Measurements from ENCODE around the gene NT5E.

The NT5E gene

DNA sequence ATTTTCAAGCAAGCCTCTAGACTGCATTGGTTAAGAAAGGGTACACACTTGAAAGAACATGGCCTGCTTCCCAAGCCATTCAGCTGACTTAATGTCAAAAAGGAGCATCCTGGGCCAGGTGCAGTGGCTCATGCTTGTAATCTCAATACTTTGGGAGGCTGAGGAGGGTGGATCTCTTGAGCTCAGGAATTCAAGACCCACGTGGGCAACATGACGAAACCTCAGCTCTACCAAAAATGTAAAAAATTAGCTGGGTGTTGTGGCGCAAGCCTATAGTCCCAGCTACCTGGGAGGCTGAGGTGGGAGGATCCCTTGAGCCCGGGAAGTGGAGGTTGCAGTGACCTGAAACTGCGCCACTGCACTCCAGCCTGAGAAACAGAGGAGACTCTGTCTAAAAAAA, 26.9 kb upstream of the NT5E start:
- no peak for DNase-seq

DNA sequence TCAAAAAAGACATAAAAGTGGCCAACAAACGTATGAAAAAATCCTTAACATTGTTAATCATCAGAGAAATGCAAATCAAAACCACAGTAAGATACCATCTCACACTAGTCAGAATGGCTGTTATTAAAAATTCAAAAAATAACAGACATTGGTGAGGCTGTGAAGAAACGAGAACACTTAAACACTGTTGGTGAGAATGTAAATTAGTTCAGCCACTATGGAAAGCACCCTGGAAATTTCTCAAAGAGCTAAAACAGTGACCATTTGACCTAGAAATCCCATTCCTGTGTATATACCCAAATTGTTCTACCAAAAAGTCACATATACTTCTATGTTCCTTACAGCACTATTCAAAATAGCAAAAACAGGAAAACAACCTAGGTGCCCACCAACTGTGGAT, 24.9 kb upstream of the NT5E start:
- DNase-seq = no peak

DNA sequence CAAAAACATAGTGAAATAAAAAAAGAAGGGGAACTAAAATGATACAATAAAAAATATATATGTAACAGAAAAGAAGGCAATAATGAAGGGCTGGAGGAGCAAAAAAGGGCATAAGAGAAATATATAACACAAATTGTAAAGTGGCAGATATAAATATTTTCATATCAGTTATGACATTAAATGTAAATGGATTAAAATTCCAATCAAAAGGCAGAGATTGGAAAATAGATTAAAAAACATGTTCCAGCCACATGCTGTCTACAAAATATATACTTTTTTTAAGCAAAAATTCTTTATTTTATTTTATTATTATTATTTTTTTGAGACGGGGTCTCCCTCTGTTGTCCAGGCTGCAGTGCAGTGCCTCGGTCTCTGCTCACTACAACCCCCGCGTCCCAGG, 23.9 kb upstream of the NT5E start:
- no peak for DNase-seq

DNA sequence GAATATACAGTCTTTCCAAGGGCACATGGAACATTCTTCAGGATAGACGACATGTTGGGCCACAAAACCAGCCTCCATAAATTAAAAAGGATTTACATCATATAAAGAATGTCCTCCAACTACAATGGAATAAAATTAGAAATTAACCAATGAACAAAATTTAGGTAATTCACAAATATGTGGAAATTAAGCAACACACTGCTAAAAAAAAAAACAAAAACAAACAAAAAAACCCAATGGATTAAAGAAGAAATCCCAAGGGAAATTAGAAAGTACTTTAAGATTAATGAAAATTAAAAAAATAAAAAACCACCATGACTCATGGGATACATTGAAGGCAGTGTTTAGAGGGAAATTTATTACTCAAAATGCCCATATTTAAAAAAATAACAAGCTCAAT, 21.4 kb upstream of the NT5E start:
- DNase-seq = no peak

DNA sequence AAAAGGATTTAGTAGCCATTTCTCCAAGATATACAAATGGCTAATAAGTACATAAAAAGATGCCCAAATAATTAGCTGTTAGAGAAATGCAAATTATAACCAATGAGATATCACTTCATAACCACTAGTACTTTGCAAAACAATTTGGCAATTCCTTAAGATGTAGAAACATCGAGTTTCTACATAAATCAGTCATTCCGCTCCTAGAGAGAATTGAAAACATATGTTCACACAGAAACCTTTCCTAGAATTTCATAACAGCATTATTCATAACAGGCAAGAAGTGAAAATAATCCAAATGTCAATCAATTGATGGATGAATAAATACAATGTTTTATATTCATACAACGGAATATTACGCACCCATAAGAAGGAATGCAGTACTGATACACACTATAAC, 20.5 kb upstream of the NT5E start:
- DNase-seq = no peak

DNA sequence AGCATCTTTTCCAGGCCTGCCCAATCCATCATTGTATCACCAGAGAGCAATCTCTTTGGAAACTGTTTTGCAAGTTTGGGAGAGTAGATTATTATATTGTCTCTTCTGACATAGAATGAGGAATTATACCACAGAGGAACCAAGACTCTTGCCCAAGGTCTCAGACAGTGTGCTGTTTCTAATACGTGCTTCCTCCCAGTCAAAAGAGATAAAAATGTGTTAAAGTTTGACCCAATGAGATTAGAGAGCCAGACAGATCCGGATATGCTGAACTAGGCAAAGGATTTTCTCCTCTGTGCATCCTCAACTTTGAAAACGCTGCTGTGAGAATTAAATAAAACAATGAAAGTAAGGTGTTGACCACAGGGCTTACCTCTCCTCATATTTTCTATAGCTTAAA, 18.6 kb upstream of the NT5E start:
- no peak for DNase-seq

DNA sequence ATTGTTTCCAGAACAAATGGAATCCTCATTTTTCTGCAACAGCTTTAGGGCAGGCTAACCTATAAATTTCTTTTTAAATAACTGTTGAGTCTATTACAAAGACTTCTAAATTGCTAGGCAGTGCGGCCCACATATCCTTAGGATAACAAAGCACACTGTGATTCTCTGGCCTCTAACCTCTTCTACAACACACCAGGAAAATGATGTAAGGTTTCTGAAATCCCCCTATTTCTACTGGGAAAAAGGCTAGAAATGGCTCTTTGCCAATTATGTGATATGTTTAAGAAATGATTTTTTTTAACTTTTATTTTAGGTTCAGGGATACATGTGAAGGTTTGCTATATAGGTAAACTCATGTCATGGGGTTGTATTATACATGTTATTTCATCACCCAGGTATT, 17.3 kb upstream of the NT5E start:
- DNase-seq = no peak

DNA sequence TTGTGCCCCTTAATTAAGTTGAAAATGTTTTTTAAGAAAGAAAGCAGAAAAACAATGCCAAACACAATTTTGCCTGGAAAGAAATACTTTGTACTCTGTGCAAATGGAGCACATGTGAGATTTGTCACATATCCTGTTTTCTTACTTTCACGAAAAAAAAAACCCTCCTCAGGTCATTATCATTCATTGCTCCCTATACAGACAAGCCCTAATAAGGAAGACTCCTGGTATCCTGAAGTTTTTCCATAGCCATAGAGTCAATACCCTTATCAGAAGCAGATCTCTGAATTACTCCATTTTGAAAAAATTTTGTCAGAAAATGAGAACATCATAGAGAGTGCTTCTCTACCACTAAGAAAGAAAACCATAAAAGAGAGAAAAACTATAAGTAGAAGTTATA, 14.0 kb upstream of the NT5E start:
- no peak for DNase-seq

DNA sequence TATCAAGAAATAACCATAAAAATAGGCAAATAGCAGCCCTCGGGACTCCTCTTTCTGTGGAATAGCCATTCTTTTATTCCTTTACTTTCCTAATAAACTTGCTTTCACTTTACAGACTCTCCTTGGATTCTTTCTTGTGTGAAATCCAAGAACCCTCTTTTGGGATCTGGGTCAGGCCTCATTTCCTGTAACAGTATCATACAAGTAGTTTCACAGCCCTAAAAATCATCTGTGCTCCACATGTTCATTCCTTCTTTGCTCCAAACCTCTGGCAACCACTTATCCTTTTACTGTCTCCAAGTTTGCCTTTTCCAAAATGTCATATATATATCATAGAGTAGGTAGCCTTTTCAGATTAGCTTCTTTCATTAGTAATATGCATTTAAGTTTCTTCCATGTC, 13.5 kb upstream of the NT5E start:
- DNase-seq = no peak

DNA sequence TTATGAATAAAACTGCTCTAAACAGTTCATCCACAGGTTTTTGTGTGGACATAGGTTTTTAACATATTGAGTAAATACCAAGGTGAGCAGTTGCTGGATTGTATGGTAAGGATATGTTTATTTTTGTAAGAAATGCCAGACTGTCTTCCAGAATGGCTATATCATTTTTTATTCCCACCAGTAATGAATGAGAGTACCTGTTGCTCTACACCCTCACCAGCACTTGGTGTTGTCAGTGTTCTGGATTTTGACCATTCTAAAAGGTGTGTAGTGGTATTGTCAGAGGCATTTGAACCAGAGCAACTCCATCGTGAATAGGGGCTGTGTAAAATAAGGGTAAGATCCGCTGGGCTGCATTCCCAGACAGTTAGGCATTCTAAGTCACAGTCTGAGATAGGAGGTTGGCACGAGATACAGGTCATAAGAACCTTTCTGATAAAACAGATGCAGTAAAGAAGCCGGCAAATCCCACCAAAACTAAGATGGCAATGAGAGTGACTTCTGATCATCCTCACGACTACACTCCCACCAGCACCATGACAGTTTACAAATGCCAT, 12.9 kb upstream of the NT5E start:
- no peak for DNase-seq

DNA sequence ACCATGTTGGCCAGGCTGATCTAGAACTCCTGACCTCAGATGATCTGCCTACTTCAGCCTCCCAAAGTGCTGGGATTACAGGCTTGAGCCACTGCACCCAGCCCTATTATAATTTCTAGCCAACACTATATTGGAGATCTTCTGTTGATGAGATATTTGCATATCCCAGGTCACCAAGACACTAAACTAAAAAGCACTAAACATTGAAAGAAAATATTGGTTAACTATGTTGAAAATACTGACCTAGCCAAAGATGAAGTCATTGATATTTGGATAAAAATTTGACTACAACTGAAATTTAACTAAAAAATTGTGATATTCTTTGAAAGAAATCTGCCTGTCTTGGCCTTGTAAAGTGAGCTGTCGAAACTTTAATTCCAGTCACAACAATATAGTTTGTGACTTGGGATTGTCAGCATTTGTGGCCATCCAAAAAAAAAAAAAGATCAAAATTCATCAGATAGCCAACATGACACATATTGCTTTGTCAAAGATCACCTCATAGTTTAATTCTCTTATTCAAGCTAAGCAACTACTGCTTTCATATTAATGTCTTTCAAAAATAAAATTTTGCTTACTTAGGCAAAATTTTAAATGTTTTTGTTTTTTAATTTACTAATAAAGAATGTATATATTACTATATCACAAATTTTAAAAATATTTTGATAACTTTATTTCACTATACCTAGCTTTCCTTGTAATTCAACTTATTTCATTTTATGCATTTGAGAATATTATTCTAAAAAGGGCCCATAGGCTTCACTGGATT, 6.3 kb upstream of the NT5E start:
- DNase-seq = no peak

DNA sequence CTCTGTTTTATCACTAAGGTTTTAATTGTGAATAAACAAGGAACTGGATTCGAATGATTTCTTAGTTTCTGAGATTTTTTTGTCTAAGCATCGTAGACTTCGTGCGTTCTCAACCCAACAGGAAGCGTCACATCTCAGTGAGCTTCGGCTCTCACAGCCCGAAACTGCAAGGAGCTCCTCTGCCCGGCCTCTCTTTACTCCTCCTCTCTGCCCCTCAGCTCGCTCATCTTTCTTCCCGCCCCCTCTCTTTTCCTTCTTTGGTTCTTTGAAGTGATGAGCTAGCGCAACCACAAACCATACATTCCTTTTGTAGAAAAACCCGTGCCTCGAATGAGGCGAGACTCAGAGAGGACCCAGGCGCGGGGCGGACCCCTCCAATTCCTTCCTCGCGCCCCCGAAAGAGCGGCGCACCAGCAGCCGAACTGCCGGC, 480 bp upstream of the NT5E start:
- DNase-seq = no peak

DNA sequence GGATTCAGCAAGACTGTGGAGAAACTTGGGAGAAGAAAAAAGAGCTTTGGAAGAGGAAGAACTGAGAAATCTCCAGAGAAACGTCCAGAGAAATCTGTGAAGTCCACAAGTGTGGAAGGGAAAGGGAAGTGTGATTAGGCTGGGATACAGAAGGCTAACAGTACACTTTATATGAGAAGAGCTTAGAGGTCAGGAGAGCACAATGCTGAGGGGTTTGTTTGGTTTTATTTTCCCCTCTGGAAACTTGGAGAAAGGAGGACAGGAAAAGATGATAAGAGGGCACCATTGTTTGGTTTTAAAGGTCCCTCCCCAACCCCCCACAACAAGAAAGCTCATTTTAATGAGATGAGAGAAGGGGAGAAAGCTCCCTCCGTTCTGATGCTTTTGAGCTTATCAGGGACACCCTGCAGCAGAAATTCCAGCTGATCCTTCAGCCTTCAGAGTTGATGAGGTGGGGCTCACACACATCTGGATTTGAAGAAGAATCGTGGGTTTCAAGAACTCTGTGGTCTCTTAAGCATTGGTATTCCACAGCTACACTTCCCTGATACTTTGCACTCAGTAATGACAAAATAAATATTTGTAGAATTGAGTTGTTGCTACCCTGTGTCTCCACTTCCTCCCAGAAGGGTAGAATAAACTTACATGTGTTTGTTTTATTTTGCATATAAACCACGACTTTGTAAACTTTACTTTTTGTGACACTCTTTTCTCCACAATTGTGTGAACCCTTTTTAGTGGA, 1.9 kb downstream of the NT5E start:
- DNase-seq = no peak

DNA sequence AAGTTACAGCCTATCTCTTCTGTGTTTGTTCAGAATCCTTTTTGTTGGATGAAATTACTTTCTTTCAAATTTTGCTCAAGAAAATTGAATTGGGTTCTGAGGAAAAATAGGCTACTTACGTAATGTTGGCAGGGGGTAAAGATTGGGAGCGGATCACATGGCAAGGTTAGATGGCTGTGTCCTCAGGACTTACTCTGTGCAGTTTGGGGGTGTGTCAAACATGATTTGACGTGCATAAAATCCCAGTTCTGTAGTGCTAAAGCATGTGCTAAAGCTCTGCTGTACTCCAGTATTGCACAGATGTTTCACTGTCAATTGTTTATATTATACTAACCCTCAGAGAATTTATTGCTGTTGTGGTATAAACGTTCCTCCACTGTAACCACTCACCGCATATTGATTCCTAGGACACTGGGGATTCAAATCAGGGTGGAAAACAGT, 2.6 kb downstream of the NT5E start:
- DNase-seq = no peak

DNA sequence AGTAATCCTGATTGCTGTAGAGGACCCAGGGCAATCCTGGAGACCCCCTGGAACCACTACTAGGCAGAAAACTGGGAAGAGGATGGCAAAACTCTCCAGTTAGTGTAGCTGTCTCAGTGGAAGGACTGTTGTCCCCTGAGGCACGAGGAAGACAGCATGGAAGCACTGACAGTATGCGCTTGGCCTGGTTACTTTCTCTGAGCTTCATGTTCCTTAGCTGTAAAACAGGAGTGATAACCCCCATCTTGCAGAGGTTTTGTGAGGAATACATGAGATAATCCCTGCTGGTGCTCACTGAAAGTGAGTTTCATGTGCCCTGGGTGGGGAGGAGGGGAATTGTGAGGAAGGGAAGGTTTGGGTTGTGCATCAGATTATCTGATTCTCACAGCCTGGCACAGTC, 3.2 kb downstream of the NT5E start:
- no peak for DNase-seq

DNA sequence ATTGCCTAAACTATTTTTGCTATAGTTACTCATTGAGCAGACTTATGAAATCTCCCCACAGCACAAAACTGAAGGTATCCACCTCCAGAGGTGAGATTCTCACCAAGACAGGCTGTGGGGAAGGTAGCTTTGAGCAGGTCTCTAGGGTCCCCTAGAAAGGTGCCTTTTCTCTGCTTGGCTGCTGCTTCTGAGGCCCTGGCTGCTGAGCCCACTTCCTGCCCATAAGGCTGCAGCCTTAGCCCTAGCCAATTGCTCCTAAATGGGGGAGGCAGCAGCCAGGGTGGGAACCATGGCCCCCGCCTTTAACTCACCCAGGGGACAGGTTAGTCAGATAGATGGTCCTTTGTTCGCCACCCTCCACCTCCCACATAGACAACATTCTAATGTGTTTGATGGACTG, 3.6 kb downstream of the NT5E start:
- no peak for DNase-seq

DNA sequence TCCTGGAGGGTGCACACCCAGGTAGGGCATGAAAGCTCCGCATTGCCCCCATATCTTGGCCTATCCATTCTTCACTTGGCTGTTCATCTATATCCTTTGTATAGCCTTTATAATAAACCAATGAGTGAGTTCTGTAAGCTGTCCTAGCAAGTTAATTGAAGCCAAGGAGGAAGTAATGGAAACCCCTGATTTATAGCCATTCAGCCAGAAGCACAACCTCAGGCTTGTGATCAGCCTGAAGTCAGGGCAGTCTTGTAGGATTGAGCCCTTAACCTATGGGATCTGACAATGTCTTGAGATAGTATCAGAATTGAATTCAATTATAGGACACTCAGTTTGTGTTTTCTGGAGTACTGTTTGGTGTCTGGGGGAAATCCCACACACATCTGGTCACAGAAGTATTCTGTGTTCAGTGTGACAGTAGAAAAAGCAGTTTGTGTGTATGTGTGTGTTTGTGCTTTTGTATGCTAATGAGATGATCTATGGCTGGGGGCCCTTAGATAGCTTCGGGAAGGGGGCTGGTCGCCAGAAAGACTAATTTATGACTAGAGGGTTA, 5.7 kb downstream of the NT5E start:
- DNase-seq = no peak

DNA sequence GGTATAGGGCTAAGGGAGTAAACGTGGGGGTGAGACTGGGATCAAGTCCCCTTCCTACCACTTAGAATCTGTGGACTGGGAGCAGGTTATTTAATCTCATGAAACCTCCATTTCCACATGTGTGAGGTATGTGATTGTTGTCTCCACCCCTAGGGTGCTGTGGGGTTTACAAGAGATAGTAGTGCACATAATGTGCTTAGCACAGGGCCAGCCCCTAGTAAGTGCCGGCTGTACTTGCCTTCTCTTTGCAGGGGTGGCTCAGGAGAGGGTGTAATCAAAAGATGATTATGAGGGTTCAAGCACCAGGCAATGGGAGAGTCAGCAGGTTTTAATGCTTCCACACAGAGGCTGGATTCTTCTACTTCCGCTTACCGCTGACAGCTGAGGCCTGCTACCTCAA, 6.9 kb downstream of the NT5E start:
- no peak for DNase-seq

DNA sequence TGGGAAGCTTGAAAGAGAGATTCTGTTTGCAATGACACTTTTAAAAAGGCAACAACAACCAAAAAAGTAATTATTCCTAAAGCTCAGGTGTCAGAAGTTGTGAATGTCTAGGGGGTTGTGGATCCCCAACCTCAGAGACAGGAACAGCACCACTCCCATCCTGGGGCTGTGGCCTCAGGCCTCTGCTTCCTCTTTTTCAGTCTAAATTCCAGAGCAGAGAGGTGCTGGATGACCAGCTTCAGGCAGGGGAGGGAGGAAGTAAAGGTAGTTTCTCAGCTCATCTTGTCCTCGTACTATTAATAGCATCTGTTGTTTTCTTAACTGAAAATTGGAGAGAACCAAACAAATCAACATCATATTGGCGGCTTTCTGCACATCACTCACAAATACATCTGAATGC, 8.3 kb downstream of the NT5E start:
- DNase-seq = no peak

DNA sequence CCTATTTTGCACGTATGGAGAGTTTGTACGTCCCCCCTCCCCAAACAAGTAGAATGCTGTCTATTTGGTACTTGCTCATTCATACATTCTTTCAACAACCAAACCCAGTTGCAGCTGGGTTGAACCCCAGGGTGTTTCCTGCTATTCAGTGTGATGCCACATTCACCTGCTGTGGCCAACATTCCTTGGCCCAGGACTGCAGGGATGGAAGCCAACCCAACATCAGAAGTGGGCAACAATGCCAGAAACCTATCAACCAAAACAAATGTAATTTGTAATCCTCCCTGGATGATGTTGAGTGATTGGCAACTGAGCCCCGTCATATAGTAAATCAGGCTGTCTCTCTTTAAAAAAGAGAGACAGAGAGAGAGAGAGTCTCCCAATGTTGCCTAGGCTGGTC, 8.9 kb downstream of the NT5E start:
- DNase-seq = no peak

DNA sequence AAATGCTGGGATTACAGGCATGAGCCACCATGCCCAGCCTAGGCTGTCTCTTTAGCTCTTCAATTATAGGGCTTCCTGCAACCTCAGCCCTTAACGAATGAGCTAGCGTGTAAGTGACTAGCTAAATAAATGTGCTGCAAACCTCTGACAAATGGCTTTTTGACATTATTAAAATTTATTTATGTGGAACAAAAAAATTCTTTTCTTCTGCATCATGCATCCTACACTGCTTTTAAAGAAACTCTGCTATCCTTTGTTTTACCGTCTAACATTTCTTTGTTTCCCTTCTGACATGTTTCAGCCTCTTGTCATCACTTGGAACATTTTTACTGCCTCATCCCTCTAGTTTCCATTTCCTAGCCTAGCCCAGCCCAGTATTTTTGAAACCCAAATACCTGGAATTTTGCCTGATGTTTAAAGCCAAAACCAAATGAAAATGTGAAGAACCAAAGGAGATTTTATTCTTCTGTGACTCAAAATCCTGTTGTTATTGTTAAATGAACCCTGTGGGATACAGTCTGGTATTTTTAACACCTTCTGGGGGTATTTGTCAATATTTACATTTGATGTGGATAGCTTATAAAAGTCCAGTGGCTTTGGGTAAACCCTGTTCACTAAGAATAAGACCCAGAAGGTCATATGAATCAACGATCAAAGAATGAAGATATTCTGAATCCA, 9.5 kb downstream of the NT5E start:
- no peak for DNase-seq

DNA sequence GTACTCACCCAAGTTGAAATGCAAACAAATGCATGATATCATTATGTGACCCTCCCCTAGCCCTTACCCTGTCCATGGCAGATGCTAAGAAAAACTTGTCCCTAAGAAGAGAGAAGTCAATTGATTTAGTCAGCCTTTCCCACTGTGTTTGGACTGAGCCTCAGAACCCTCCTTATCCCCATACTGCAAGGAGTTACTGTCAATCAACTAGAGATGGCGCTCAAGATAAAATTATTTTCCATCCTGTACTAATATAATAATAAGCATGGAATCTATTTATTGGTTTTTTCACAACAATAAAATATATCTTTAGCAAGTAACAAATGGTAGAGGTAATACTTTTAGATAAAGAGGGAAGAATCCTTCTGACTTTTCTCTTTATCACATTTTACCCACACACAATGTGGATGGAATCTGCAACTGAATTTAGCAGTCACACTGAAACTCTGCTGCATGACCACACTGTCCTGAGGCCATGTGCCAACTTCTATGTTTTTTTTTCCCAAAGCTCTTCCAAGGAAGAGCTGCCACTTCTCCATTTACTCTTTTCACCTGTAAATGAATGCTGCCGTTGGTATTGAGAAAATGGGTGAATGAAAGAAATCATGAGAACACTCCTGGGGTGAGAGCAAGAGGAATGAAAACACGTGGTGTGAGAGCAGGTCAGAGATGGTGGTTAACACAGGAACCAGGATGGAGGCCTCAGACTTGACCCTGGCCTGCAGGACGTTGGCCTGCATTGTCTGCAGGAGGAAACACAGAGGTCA, 10.5 kb downstream of the NT5E start:
- DNase-seq = no peak

All from NCI-H526 treated with DMSO at 0.1 percent for 48 hours (cell line).